ENCODE results near the gene GFM2.

- TF ChIP-seq CTCF (IDR thresholded peaks at IDR 0.05) = no peak
- no peak for TF ChIP-seq ZFX (IDR thresholded peaks at IDR 0.05; ENCODE audit: borderline replicate concordance)
These were observed 28.5 kb downstream of the GFM2 start for GRCh38 chr5:74738406-74738805.

Measured in 22Rv1 (cell line).